Measurements from ENCODE around the gene ENDOV. TPM values are rescaled to one million over a fixed set of nuclear protein-coding genes. Genes with fewer than 3 reads are reported as not detected.

The ENDOV gene
- total RNA-seq, 1 experiment from 2014 or later, result 26.0 TPM

GRCh38 chr17:80475910-80476876, 61.2 kb downstream of the ENDOV start, which contains the start of gene NPTX1:
TSS of gene NPTX1 (minus strand) at chr17:80476607. CDS start at chr17:80476446, 161 bp downstream.
- Histone ChIP-seq H3K36me3 (replicated peaks; ENCODE audit: control insufficient read depth, insufficient read depth, low read length) (no peaks in the 10 kb centered on the region), H3K4me3 (ENCODE audit: insufficient read depth, low read depth, low read length) (peak within 1 kb of the TSS; percentile 34), H3K27me3 (ENCODE audit: control insufficient read depth, insufficient read depth, low read length) (peaks cover 94% of the 10 kb centered on the region)
- peak; percentile 90 for DNase-seq

- no peaks in the 10 kb centered on the region for H3K36me3 ChIP-seq (replicated peaks; ENCODE audit: control insufficient read depth, insufficient read depth, low read length)
- peak; percentile 85 for DNase-seq
- H3K4me3 ChIP-seq (ENCODE audit: insufficient read depth, low read depth, low read length), result peak overlapping the region; percentile 22
- H3K27me3 ChIP-seq (ENCODE audit: control insufficient read depth, insufficient read depth, low read length), result peaks cover 95% of the 10 kb centered on the region
Observed at GRCh38 chr17:80476877-80477646, 62.1 kb downstream of the ENDOV start.

GRCh38 chr17:80477647-80478478, 62.9 kb downstream of the ENDOV start:
- Histone ChIP-seq H3K36me3 (replicated peaks; ENCODE audit: control insufficient read depth, insufficient read depth, low read length) (no peaks in the 10 kb centered on the region), H3K27me3 (ENCODE audit: control insufficient read depth, insufficient read depth, low read length) (peaks cover 89% of the 10 kb centered on the region), H3K4me3 (ENCODE audit: insufficient read depth, low read depth, low read length) (peak overlapping the region; percentile 33)
- peak; percentile 95 for DNase-seq

GRCh38 chr17:80478487-80479245, 63.7 kb downstream of the ENDOV start:
- H3K27me3 ChIP-seq (ENCODE audit: control insufficient read depth, insufficient read depth, low read length), result peaks cover 82% of the 10 kb centered on the region
- peak; percentile 82 for DNase-seq
- no peaks in the 10 kb centered on the region for H3K36me3 ChIP-seq (replicated peaks; ENCODE audit: control insufficient read depth, insufficient read depth, low read length)
- H3K4me3 ChIP-seq (ENCODE audit: insufficient read depth, low read depth, low read length), result peak overlapping the region; percentile 33

GRCh38 chr17:80479246-80479566, 64.2 kb downstream of the ENDOV start:
- Histone ChIP-seq H3K36me3 (replicated peaks; ENCODE audit: control insufficient read depth, insufficient read depth, low read length) (no peaks in the 10 kb centered on the region), H3K4me3 (ENCODE audit: insufficient read depth, low read depth, low read length) (no peak overlapping the region; the same call in 1 of the 2 replicates), H3K27me3 (ENCODE audit: control insufficient read depth, insufficient read depth, low read length) (peaks cover 76% of the 10 kb centered on the region)
- DNase-seq, result no peak

- H3K27me3 ChIP-seq (ENCODE audit: control insufficient read depth, insufficient read depth, low read length), result peaks cover 66% of the 10 kb centered on the region
- H3K36me3 ChIP-seq (replicated peaks; ENCODE audit: control insufficient read depth, insufficient read depth, low read length), result no peaks in the 10 kb centered on the region
- DNase-seq, result no peak
- H3K4me3 ChIP-seq (ENCODE audit: insufficient read depth, low read depth, low read length), result no peak overlapping the region
Observed at GRCh38 chr17:80480248-80480647, 65.3 kb downstream of the ENDOV start.

- Histone ChIP-seq H3K27me3 (ENCODE audit: control insufficient read depth, insufficient read depth, low read length) (peaks cover 54% of the 10 kb centered on the region), H3K36me3 (replicated peaks; ENCODE audit: control insufficient read depth, insufficient read depth, low read length) (no peaks in the 10 kb centered on the region), H3K4me3 (ENCODE audit: insufficient read depth, low read depth, low read length) (no peak overlapping the region)
- DNase-seq, result no peak
Observed at GRCh38 chr17:80481284-80482057, 66.5 kb downstream of the ENDOV start.

- no peak for DNase-seq
- Histone ChIP-seq H3K36me3 (replicated peaks; ENCODE audit: control insufficient read depth, insufficient read depth, low read length) (no peaks in the 10 kb centered on the region), H3K27me3 (ENCODE audit: control insufficient read depth, insufficient read depth, low read length) (peaks cover 48% of the 10 kb centered on the region), H3K4me3 (ENCODE audit: insufficient read depth, low read depth, low read length) (no peak overlapping the region)
Observed at GRCh38 chr17:80482058-80482318, 67.0 kb downstream of the ENDOV start.

- Histone ChIP-seq H3K27me3 (ENCODE audit: control insufficient read depth, insufficient read depth, low read length) (peaks cover 41% of the 10 kb centered on the region), H3K36me3 (replicated peaks; ENCODE audit: control insufficient read depth, insufficient read depth, low read length) (no peaks in the 10 kb centered on the region), H3K4me3 (ENCODE audit: insufficient read depth, low read depth, low read length) (no peak overlapping the region)
- no peak for DNase-seq
Observed at GRCh38 chr17:80482555-80483308, 67.8 kb downstream of the ENDOV start.

- no peak for DNase-seq
- Histone ChIP-seq H3K36me3 (replicated peaks; ENCODE audit: control insufficient read depth, insufficient read depth, low read length) (no peaks in the 10 kb centered on the region), H3K4me3 (ENCODE audit: insufficient read depth, low read depth, low read length) (no peak overlapping the region), H3K27me3 (ENCODE audit: control insufficient read depth, insufficient read depth, low read length) (peaks cover 10% of the 10 kb centered on the region)
Observed at GRCh38 chr17:80485846-80486245, 70.9 kb downstream of the ENDOV start.

GRCh38 chr17:80486692-80487091, 71.7 kb downstream of the ENDOV start:
- peak; percentile 73 for DNase-seq
- Histone ChIP-seq H3K4me3 (ENCODE audit: insufficient read depth, low read depth, low read length) (no peak overlapping the region), H3K27me3 (ENCODE audit: control insufficient read depth, insufficient read depth, low read length) (peaks cover 4% of the 10 kb centered on the region; the same call in 1 of the 2 replicates), H3K36me3 (replicated peaks; ENCODE audit: control insufficient read depth, insufficient read depth, low read length) (no peaks in the 10 kb centered on the region)

GRCh38 chr17:80487511-80487910, 72.5 kb downstream of the ENDOV start:
- Histone ChIP-seq H3K27me3 (ENCODE audit: control insufficient read depth, insufficient read depth, low read length) (no peaks in the 10 kb centered on the region), H3K36me3 (replicated peaks; ENCODE audit: control insufficient read depth, insufficient read depth, low read length) (no peaks in the 10 kb centered on the region), H3K4me3 (ENCODE audit: insufficient read depth, low read depth, low read length) (no peak overlapping the region)
- no peak for DNase-seq

All from H7 (cell line).